Right lung (tissue), 5 donors: ENCODE results near the gene ESR1. TPM values are rescaled to one million over a fixed set of nuclear protein-coding genes. Genes with fewer than 3 reads are reported as not detected.
"Not testable (repeated sequence)": the region's sequence is repeated elsewhere in the genome, so short reads cannot be mapped to it uniquely, and the experiment has no call there.

Experiments used
- DNase-seq, 2 donors: peaks; one replicate each; pipeline ENCODE4 v3.0.0-alpha.2; 2013
- polyA plus RNA-seq, 5 donors: library from polyadenylated mRNA; unstranded; fragments of 120-200 nt; gene quantifications; one replicate each; pipeline versions ENCODE4 v1.2.1 to v1.2.3, GENCODE V29; 2013; ENCODE audit warnings: inconsistent platforms in 1 of 5, low replicate concordance in 1 of 5; ENCODE audit not compliant: insufficient read length in 5 of 5, insufficient read depth in 1 of 5

ESR1 gene
- polyA plus RNA-seq, 5 donors: 0.96 to 1.7 (median 1.4) TPM

GRCh38 chr6:151811081-151811480 lies 3.6 kb downstream of the ESR1 start:
- no peak for DNase-seq

- DNase-seq: no peak
Measured at GRCh38 chr6:151813858-151814257, 6.4 kb downstream of the ESR1 start.

GRCh38 chr6:151814614-151815013 lies 7.1 kb downstream of the ESR1 start:
- DNase-seq: no peak

GRCh38 chr6:151822252-151823111 lies 15.0 kb downstream of the ESR1 start:
- no peak for DNase-seq

GRCh38 chr6:151826517-151827142 lies 19.1 kb downstream of the ESR1 start:
- DNase-seq: no peak

- DNase-seq: no peak
Measured at GRCh38 chr6:151832710-151833109, 25.2 kb downstream of the ESR1 start.

GRCh38 chr6:151835396-151835795 lies 27.9 kb downstream of the ESR1 start:
- DNase-seq: no peak

- no peak for DNase-seq
Measured at GRCh38 chr6:151837223-151837622, 29.7 kb downstream of the ESR1 start.

- no peak for DNase-seq
Measured at GRCh38 chr6:151842816-151843215, 35.3 kb downstream of the ESR1 start.

- DNase-seq: peak; percentile 11 to 22
Measured at GRCh38 chr6:151847064-151847463, 39.6 kb downstream of the ESR1 start.

- no peak for DNase-seq
Measured at GRCh38 chr6:151850479-151851003, 43.1 kb downstream of the ESR1 start.

- DNase-seq: no peak
Measured at GRCh38 chr6:151858294-151858693, 50.8 kb downstream of the ESR1 start.

GRCh38 chr6:151862461-151862860 lies 55.0 kb downstream of the ESR1 start:
- DNase-seq: no peak

- not testable (repeated sequence) for DNase-seq
Measured at GRCh38 chr6:151867361-151867869, 59.9 kb downstream of the ESR1 start.

- DNase-seq: no peak
Measured at GRCh38 chr6:151869345-151869744, 61.9 kb downstream of the ESR1 start.

- DNase-seq: no peak
Measured at GRCh38 chr6:151869787-151870186, 62.3 kb downstream of the ESR1 start.

GRCh38 chr6:151870375-151870774 lies 62.9 kb downstream of the ESR1 start:
- DNase-seq: no peak

GRCh38 chr6:151875524-151875923 lies 68.0 kb downstream of the ESR1 start:
- no peak for DNase-seq

GRCh38 chr6:151876122-151876521 lies 68.6 kb downstream of the ESR1 start:
- no peak for DNase-seq

- no peak for DNase-seq
Measured at GRCh38 chr6:151877458-151877857, 70.0 kb downstream of the ESR1 start.

- DNase-seq: no peak
Measured at GRCh38 chr6:151881231-151881630, 73.7 kb downstream of the ESR1 start.

GRCh38 chr6:151882206-151882605 lies 74.7 kb downstream of the ESR1 start:
- no peak for DNase-seq

- DNase-seq: no peak
Measured at GRCh38 chr6:151885234-151885633, 77.8 kb downstream of the ESR1 start.
